ENCODE results near the gene SPAAR. TPM values are rescaled to one million over a fixed set of nuclear protein-coding genes. Genes with fewer than 3 reads are reported as not detected.
A peak's percentile ranks its signal among the peaks of the same experiment; 100 is the strongest.

The SPAAR gene
- total RNA-seq, 1 experiment from 2014 or later, result not detected

- POLR2A ChIA-PET, result interaction anchor here (0.6 kb wide), 1 partner anchor 53 kb away, joined by 9 read pairs; no protein-coding TSS in a partner anchor
- no TSS peak for BruUV-seq (replicated peaks)
- no peak for TF ChIP-seq SIN3A (IDR thresholded peaks at IDR 0.05; ENCODE audit: borderline replicate concordance, insufficient read depth, low read depth, low read length)
- no peak for TF ChIP-seq TCF7L2 (IDR thresholded peaks at IDR 0.05; ENCODE audit: low read depth, low read length)
- TF ChIP-seq CTCF (IDR thresholded peaks at IDR 0.05), result no peak
- TF ChIP-seq REST (IDR thresholded peaks at IDR 0.05; ENCODE audit: insufficient read depth in 1 of 2, low read depth in 2 of 2, low read length in 1 of 2), result no peak
- no peak for TF ChIP-seq POLR2AphosphoS5 (IDR thresholded peaks at IDR 0.05; ENCODE audit: low read depth, low read length)
Observed at GRCh38 chr9:35891646-35892045, 17.6 kb upstream of the SPAAR start.

GRCh38 chr9:35892051-35892450, 17.2 kb upstream of the SPAAR start:
- DNase-seq (ENCODE audit: low read depth, low spot score) (no peak), ATAC-seq (no peak)
- no peak overlapping the region for H3K27ac ChIP-seq (ENCODE audit: low read length)
- intact Hi-C loops (cut with micrococcal nuclease; ENCODE audit: unreplicated experiment) (no loop called here), in situ Hi-C loops (cut with HindIII; ENCODE audit: low pct_unique_long_range_greater_than_20kb, low sequenced_read_pairs) (no loop called here)
- no TSS peak for BruUV-seq (replicated peaks)
- no peaks in the 10 kb centered on the region for H3K4me1 ChIP-seq (ENCODE audit: control insufficient read depth, insufficient read depth, low read length)
- TF ChIP-seq TCF7L2 (IDR thresholded peaks at IDR 0.05; ENCODE audit: low read depth, low read length) (no peak), CTCF (IDR thresholded peaks at IDR 0.05) (no peak), POLR2AphosphoS5 (IDR thresholded peaks at IDR 0.05; ENCODE audit: low read depth, low read length) (no peak), SIN3A (IDR thresholded peaks at IDR 0.05; ENCODE audit: borderline replicate concordance, insufficient read depth, low read depth, low read length) (no peak), REST (IDR thresholded peaks at IDR 0.05; ENCODE audit: insufficient read depth in 1 of 2, low read depth in 2 of 2, low read length in 1 of 2) (no peak)
- POLR2A ChIA-PET, result no interaction called here
- H3K27me3 ChIP-seq (ENCODE audit: control insufficient read depth, insufficient read depth, low read length), result peaks cover 4% of the 10 kb centered on the region; the same call in 1 of the 2 replicates
- CTCF ChIA-PET, result interaction anchor here (0.5 kb wide), 1 partner anchor 104 kb away, joined by 5 read pairs; no protein-coding TSS in a partner anchor
- H3K36me3 ChIP-seq (ENCODE audit: control insufficient read depth, insufficient read depth, low read length), result no peaks in the 10 kb centered on the region
- H3K4me3 ChIP-seq (ENCODE audit: low read depth in 2 of 2, low read length in 2 of 2), result no peak overlapping the region
- H3K9me3 ChIP-seq (ENCODE audit: control insufficient read depth, insufficient read depth, low read depth, low read length), result no peaks in the 10 kb centered on the region

More at GRCh38 chr9:35891646-35892045, 17.6 kb upstream of the SPAAR start:
- Histone ChIP-seq H3K9me3 (ENCODE audit: control insufficient read depth, insufficient read depth, low read depth, low read length) (no peaks in the 10 kb centered on the region), H3K27ac (ENCODE audit: low read length) (no peak overlapping the region), H3K36me3 (ENCODE audit: control insufficient read depth, insufficient read depth, low read length) (no peaks in the 10 kb centered on the region), H3K27me3 (ENCODE audit: control insufficient read depth, insufficient read depth, low read length) (peaks cover 4% of the 10 kb centered on the region; the same call in 1 of the 2 replicates), H3K4me1 (ENCODE audit: control insufficient read depth, insufficient read depth, low read length) (no peaks in the 10 kb centered on the region), H3K4me3 (ENCODE audit: low read depth in 2 of 2, low read length in 2 of 2) (no peak overlapping the region)
- CTCF ChIA-PET, result no interaction called here
- intact Hi-C loops (cut with micrococcal nuclease; ENCODE audit: unreplicated experiment), result no loop called here
- in situ Hi-C loops (cut with HindIII; ENCODE audit: low pct_unique_long_range_greater_than_20kb, low sequenced_read_pairs), result no loop called here
- ATAC-seq (0 out of 2 replicates have a peak, but pooled peaks have one; percentile 12), DNase-seq (ENCODE audit: low read depth, low spot score) (no peak)

Measured in Panc1 (cell line).